ENCODE results near the gene NFATC1.

Gene NFATC1

DNA sequence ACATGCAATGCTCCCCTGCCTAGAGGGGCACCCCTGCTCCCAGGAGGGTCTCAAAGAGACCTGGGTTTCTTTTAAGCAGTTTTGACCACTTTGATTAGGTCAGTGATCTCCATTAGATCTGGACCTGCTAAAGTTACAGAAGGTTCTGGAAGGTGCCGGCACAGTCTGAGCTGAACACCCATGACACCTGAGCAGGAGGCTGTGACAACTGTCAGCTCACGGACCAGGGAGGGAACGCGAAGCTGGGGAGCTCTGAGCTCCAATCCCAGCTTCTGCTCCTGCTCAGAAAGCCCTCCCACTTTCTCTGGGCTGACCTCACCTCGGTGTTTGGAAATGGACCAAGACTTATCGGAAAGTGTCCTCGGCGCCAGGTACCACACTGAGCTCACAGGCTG lies 113.8 kb downstream of the NFATC1 start:
- DNase-seq, result no peak

DNA sequence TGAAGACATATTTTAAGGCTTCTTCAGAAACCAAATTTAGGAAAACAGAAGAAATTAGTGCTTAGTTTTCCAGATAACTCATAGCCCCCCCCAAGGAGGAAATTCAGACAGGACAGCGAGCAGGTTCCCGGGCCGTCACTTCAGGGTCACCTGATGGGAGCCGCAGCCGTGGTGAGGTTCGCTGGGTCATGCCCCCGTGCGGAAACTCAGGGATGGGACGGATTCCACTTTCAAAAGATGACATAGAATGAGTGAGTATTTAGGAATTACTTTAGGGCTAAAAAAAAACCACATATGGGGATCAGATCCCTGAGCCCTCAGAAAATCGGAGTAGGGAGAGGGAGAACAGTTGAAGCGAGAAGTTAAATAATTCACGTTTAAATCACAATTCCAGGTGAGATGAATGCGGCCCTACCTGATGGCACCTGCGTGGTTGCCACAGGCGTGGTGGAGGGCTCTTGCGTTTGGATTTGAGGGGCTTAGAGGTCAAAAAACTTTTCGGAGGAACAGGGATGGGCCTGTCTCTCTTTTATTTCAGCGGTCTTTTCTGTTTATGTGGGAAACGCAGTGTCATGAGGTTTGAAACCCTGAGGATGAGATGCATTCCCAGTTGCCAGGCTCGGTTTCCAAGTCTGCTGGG lies 114.4 kb downstream of the NFATC1 start:
- DNase-seq, result no peak

DNA sequence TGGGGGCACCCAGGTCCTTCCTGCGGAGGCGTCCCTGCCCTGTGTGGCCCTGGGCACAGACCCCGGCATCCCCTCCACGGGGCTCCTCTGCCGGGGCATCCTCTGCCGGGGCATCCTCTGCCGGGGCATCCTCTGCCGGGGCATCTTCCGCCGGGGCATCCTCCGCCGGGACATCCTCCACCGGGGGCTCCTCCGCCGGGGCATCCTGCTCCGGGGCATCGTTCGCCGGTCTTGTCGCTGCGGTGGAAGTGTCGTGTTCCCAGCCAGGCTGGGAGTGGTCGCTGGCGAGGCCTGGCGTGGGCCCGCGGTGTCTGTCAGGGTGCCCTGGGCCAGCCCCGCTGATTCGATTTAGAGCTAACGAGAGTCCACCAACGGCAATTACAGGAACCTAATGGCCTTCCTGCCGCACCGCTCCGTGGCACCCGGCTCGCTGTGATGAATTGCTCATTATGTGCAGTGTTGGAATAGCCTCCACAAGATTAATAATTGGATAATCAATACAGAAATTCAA lies 115.1 kb downstream of the NFATC1 start:
- DNase-seq, result peak in 1 of 5 experiments; percentile 1

DNA sequence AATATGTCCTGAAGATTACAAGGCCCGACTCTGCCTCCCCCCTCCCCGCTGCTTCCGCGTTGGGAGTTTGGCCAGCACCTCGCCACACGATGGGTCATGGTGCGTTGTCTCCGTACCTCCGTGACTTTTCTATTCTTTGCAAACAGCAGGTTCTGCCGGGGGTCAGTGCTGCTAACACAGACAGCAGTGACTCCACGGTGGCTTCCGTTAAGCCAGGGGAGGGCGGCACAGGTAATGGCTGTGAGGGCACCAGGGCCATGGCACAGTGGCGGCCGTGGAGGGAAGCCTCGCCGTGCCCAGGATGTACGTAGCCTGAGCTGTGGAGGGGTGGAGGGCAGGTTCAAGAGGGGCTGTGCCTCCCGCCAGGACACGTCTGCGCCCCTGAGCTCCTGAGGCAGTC lies 115.5 kb downstream of the NFATC1 start:
- DNase-seq, result no peak

DNA sequence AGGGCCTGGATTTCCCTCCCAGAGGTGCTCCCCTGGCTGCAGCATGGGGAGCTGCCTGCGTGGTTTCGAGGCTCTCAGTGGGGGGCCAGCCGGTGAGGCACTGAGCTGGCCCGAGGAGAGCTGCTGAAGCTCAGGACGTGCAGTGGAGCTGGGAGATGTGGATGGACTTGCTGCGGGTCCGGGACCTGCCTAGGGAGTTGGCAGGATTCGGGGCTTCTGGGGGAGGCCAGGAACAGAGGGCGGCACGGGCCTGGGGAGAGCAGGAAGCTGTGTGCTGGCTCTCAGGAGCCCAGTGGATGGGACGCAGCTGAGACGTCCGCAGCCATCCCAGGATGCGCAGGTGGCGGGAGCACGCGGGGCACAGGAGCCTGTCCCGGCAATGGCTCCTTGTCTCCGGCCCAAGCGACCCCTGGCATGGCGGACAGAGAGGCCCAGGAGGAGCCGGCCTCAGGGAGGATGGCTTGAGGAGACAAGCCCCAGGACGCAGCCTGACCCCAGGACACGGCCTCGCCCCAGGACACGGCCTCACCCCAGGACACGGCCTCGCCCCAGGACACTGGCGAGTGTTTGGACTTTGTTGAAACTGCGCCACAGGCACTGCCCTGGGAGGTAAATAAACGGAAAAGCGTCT lies 116.1 kb downstream of the NFATC1 start:
- no peak for DNase-seq

DNA sequence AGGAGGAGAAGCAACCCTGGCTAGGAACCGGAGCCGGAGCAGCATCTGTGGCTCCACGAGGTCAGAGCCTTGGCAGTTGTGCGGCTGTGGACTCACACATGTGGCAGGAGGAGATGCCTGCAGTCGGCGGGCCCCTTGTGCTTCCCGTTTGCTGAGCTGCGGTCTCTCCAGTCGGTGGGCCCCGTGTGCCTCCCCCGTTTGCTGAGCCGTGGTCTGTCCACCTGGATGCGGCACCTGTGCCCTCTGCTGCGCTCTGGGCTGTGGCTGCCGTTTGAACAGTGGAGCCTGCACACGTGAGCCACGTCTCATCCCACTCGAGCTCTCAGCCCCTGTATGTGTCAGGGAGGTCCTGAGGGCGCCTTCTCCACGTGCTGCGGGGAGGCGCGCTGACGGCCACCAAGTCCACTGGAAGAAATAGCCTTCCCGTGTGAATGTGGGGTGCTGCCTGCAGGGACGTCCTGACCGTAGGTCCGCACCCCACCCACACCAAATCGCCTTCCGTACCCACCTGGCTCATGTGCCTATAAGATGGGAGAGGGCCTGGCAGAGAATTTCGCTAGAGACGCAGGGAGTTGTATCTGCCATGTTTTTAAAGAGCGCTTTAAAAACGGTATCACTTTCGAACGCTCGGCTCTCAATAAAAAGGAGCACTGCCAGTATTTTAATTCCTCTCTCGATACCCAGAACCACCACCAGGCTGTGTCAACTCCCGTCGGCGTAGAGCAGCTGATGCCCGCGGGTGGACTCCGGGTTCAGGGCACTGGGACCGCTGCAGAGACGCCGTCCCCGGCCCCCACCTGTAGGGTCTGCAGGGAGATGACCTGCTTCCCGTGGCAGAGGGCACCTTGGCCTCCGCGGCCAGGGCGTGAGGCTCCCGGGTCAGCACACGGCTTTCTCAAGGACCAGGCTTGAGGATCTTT lies 117.0 kb downstream of the NFATC1 start:
- no peak for DNase-seq

DNA sequence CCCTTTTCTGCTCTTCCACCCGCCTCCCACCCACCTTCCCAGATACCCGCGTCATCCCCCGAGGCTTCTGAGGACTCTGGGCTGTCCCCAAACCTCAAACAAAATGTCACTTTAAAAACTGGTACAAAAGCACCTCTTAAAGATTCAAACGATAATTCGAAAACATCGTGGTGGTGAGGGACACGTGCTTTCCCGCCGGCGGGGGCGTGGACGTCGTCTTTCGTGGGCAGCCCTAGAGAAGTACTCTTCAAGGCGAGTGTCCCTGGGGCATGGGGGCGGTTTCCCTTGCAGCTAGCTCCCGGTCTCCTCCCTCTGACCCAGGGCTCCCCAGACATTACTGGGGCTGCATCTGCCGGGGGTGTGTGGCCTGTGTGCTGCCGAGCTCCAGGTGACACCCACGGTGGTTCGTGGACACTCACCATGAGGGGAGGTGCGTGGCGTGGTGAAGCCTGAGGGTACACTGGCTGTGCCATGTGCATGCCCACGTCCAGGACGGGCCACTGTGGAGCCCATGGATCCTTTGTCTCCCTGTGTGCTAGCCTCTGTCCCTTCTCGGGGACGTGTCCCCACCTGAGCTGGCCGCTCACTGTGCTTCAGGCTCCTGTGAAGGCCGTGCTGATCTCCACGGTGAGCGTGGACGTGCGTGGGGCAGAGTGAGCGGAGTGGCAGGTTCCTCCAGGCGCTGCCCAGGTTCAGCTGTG lies 117.8 kb downstream of the NFATC1 start:
- DNase-seq, result no peak

DNA sequence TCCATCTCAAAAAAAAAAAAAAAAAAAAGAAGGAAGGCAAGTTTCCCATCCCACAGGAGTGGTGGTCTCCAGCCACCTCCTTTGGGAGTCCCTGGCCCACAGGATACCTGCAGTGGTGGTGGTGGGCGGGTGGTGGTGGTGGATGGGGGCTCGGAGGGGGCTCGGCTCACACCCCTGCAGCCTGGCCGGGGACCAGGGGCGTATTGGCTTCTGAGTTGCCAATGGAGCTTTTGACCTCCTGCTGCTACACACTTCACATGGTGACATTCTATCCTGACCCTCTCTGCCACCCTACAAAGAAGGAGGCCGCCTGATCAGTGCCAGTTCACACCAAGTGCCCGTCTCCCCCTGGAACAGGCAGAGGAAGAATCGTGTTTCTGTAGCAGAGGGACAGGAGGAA lies 119.6 kb downstream of the NFATC1 start:
- no peak for DNase-seq

DNA sequence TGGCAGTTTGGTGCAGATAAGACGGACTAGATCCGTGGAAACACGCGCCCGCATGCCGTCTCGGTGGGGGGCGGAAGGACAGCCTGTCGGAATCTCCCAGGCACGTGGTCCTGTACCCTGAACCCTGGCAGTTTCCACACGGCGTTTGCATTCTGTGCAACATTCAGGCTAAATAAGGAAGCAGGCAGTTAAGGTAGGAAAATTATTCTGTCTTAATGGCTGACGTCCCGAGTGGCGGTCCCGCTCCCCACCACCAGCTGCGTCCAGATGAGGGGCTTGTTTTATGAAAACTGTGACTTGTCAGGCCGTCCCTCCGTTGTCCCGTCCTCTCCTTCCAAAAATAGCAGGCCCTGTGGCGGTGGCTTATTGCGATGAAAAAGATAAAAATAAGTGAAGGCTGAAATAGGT lies 120.2 kb downstream of the NFATC1 start:
- no peak for DNase-seq

DNA sequence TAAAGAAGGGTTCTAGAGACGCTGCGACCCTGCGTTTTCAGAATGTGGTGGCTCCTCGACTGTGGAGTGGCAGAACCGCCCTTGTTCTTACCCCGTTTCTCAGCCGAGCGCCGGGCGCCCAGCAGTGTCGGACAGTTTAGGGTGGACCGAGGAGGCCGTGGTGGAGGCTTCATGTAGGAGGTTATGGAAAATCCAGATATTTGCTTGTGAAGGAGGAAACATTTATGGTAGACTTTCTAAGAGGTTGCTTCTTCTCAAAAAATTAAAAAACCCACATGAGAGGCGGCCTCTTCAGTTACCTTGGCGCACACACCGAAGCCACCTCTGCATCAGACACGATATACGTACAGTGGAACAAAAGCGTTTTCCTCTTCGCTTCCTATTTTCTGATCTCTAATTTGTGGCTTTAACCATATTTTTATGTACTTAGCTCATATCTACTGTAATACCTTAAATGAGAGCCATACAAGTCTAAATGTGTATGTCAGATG lies 120.8 kb downstream of the NFATC1 start:
- peak in 1 of 5 experiments; percentile 35 for DNase-seq

DNA sequence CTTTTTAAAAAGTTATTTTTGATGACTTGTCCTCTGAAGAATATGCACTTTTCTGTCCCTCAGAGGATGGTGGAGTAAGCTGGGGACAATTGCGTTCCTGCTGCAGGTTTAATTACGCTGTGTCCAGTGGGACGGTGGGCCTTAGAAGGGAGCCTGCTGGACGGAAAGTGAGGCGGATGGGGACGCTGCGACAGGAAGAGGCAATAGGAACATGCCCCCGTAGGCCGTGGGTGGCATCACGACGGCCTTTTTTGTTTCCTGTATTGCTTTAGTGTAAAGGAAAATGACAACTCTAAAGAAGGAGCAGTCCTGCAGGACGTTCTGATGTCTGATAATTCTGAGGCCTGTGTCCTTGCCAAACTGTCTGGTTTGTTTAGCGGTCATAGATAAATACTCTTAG lies 121.6 kb downstream of the NFATC1 start:
- peak in 1 of 5 experiments; percentile 62 for DNase-seq

DNA sequence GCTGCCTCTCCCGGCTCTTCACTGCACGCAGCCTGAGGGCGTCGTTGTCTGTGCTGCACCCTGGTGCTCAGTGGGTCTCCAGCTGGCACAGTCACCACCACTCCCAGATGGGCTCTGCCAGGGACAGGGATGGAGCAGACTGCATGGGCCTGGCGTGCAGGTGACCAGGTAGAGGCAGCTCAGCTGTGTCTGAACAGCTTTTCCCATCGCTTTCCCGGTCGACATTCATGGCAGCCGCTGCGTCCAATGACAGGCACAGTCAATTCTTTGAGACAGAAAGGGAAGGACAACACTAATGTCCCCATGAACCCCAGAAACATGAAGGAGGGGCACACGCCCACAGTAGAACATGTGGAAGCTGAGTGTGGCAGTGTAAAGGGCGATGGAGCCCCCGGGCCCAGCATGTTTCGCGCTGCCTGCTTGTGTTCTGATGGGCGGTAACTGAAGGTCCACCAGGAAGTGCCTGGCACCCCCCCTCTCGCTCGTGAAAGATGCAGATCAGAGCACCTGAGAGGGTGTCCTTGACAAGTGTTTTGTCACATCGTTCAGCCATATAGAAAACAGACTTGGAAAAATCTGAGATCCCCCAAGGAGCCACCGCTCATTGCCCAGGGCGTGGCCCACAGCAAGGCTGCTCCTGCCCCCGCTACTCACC lies 122.4 kb downstream of the NFATC1 start:
- no peak for DNase-seq

DNA sequence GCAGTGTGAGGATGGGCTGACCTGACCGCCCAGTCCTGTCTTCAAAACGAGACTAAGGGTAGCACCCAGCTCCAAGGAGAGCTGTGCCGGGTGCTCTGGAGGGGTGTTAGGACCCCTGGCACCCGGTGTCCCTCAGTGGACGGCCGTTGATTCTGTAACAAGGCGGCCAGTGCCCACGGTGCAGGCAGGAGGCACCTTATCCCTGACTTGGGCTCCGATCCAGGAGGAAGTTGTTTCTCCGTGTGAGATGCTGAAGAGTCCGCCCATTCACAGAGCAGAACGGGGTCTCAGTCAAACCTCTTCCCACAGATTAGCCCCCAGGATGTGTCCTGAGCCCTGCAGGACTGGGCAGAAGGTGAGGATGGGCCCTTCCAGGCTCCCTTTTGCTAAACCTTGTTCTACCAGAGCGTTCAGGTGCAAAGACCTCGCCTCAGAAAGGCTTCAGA lies 123.0 kb downstream of the NFATC1 start:
- no peak for DNase-seq

DNA sequence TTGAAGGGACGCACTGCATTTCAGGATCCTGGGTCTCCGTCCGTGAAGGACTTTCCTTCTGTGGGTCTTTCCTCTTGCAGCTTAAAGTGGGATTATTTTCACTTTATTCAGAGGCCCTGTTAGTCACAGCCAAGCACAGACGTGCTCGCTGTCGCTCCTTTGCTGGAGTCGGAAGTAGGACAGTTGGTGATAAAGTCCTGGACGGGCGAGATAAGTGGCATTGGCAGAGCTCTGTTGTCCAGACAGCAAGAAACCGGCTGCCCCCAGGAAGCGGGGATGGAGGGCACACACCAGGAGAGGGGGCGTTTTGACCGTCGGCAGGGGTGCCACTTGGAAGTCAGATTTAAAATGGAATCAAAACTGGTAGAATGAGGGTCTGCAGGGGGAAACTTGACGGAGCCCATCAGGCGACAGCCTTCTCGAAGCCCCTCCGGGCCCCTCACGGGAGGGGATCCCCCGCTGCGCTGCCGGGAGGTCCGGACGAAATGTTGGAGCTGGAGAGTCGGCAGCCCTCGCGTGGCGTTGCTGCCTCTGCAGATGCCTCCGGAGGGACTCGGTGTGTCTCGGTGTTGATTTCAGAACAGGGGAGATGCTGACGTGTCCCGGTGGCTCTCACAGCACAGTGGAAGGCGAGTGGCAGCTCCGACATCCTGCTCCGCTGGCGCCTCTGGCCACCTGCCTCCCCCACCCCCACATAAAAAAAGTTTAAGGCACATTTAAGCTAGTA lies 124.2 kb downstream of the NFATC1 start:
- peak in 1 of 5 experiments; percentile 51 for DNase-seq

DNA sequence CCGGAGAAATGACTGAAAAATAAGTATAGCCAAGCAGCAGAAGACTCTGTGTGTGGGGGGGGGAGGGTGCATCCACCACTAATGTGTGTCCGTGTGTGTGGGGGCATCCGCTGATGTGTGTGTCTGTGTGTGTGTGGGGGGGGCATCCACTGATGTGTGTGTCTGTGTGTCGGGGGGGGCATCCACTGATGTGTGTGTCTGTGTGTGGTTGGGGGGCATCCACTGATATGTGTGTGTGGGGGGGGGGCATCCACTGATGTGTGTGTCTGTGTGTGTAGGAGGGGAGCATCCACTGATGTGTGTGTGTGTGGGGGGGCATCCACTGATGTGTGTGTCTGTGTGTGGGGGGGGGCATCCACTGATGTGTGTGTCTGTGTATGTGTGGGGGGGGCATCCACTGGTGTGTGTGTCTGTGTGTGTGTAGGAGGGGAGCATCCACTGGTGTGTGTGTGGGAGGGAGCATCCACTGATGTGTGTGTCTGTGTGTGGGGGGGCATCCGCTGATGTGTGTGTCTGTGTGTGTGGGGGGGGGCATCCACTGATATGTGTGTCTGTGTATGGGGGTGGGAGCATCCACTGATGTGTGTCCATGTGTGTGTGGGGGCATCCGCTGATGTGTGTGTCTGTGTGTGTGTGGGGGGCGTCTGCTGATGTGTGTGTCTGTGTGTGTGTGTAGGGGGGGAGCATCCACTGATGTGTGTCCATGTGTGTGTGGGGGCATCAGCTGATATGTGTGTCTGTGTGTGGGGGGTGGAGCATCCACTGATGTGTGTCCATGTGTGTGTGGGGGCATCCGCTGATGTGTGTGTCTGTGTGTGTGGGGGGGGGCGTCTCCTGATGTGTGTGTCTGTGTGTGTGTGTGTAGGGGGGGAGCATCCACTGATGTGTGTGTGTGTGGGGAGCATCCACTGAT lies 125.0 kb downstream of the NFATC1 start:
- DNase-seq, result peak in 1 of 5 experiments; percentile 10

DNA sequence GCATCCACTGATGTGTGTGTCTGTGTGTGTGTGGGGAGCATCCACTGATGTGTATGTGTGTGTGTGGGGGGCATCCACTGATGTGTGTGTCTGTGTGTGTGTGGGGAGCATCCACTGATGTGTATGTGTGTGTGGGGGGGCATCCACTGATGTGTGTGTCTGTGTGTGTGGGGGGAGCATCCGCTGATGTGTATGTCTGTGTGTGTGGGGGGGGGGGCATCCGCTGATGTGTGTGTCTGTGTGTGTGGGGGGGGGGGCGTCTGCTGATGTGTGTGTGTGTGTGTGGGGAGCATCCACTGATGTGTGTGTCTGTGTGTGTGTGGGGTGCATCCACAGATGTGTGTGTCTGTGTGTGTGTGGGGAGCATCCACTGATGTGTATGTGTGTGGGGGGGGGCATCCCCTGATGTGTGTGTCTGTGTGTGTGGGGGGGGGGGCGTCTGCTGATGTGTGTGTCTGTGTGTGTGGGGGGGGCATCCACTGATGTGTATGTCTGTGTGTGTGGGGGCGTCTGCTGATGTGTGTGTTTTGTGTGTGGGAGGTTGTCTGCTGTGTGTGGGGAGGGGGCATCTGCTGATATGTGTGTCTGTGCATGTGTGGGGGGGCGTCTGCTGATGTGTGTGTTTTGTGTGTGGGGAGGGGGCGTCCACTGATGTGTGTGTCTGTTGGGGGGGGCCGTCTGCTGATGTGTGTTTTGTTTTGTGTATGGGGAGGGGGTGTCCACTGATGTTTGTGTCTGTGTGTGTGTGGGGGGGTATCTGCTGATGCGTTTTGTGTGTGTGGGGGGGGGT lies 125.9 kb downstream of the NFATC1 start:
- peak in 1 of 5 experiments; percentile 37 for DNase-seq

DNA sequence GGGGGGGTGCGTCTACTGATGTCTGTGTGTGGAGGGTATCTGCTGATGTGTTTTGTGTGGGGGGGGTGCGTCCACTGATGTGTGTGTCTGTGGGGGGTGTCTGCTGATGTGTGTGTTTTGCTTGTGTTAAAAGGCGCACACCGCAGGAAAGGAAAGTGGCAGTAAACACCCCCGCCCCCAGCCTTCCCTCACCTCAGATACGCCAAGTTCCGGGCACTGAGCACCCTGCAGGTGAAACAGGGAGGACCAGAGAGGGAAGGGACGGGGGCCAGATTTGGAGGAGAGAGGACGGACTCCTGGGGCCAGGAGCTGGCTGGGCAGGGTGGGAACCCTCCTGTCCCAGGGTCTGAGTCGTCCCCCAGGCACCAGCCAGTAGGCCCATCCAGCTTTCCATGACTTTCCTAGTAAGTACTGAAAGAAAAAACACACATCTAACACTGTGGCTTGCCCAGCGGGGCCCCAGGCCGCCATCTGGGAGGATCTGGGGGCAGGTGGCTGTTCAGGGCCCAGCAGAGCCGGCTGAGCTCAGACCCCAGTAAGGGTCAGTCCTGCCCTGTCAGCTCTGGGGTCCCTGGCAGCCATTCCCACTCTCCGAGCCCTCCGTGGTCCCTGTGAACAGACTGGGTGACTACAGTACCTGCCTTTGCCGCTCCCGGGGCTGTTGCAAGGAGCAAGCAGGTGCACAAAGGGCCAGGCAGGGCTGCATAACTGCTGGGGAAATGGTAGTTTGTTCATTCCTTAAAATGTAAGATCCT lies 126.9 kb downstream of the NFATC1 start:
- peak in 4 of 5 experiments; percentile 28 to 76 (median 49) for DNase-seq

DNA sequence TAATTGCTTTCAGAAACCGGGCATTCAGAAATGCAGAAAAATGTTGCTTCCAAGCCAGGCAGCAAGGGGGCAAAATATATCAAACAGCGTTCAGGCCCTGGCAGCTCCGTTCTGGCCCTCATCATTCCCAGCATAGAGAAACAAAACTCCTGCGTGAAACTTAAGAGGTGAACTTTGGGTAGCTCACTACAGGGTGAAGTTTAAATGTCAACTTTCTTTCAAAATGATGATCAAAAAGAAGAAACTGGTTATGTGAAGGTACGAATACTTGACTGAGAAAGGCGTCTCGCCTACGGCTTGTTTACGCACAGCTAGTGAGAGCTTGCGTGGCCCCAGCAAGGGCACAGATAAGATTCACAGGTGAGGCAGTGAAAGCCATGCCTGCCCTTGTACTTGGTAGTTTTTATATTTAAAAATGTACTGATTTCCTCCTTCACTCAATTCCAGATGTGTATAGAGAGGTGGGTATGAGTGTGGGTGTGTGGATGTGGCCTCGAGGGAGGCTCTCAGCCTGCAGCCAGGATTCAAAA lies 127.5 kb downstream of the NFATC1 start:
- DNase-seq, result peak in 3 of 5 experiments; percentile 37 to 69 (median 67)

All from T-helper 2 cell (primary cell).